GM21423 (cell line): Measurements from ENCODE around the gene NR2C2AP.

Experiments
- ATAC-seq: cut with Tn5 transposase; IDR thresholded peaks from one replicate; pipeline ENCODE4 v1.9.1; 2021; ENCODE audit warnings: mild to moderate bottlenecking, moderate library complexity; ENCODE audit not compliant: unreplicated experiment

The NR2C2AP gene

GRCh38 chr19:19152668-19153384 lies 50.4 kb downstream of the NR2C2AP start:
- no peak for ATAC-seq

GRCh38 chr19:19151418-19151817 lies 51.8 kb downstream of the NR2C2AP start:
- peak; percentile 50 for ATAC-seq
